ENCODE data around the gene SCAF4.
"Not testable (repeated sequence)": the region's sequence is repeated elsewhere in the genome, so short reads cannot be mapped to it uniquely, and the experiment has no call there.

The SCAF4 gene

GRCh38 chr21:31644643-31645042, 87.3 kb downstream of the SCAF4 start:
- Mint-ChIP-seq H3K4me3 (no peak overlapping the region), H3K36me3 (ENCODE audit: low read depth) (peaks cover 7% of the 10 kb centered on the region), H3K27ac (no peak overlapping the region), H3K27me3 (ENCODE audit: low read depth, poor library complexity) (peaks cover 6% of the 10 kb centered on the region), H3K4me1 (no peaks in the 10 kb centered on the region), H3K9me3 (peaks cover 19% of the 10 kb centered on the region)
- DNase-seq = no peak
- no peak for TF ChIP-seq CTCF (IDR thresholded peaks at IDR 0.05)

- no peak overlapping the region for H3K4me3 Mint-ChIP-seq
- peaks cover 32% of the 10 kb centered on the region for H3K9me3 Mint-ChIP-seq
- no peak overlapping the region for H3K27ac Mint-ChIP-seq
- peaks cover 18% of the 10 kb centered on the region for H3K36me3 Mint-ChIP-seq (ENCODE audit: low read depth)
- no peak for DNase-seq
- H3K4me1 Mint-ChIP-seq = no peaks in the 10 kb centered on the region
- TF ChIP-seq CTCF (IDR thresholded peaks at IDR 0.05) = no peak
- H3K27me3 Mint-ChIP-seq (ENCODE audit: low read depth, poor library complexity) = peaks cover 4% of the 10 kb centered on the region
These were observed 90.4 kb downstream of the SCAF4 start for GRCh38 chr21:31641416-31641922.

- peaks cover 8% of the 10 kb centered on the region for H3K27me3 Mint-ChIP-seq (ENCODE audit: low read depth, poor library complexity)
- no peak overlapping the region for H3K4me3 Mint-ChIP-seq
- peaks cover 38% of the 10 kb centered on the region for H3K9me3 Mint-ChIP-seq
- peaks cover 24% of the 10 kb centered on the region for H3K36me3 Mint-ChIP-seq (ENCODE audit: low read depth)
- no peak for TF ChIP-seq CTCF (IDR thresholded peaks at IDR 0.05)
- DNase-seq = no peak
- no peak overlapping the region for H3K27ac Mint-ChIP-seq
- no peaks in the 10 kb centered on the region for H3K4me1 Mint-ChIP-seq
These were observed 95.0 kb downstream of the SCAF4 start for GRCh38 chr21:31636874-31637273.

- Mint-ChIP-seq H3K9me3 (peaks cover 32% of the 10 kb centered on the region), H3K27me3 (ENCODE audit: low read depth, poor library complexity) (peaks cover 8% of the 10 kb centered on the region), H3K4me1 (peaks cover 3% of the 10 kb centered on the region), H3K4me3 (no peak overlapping the region), H3K36me3 (ENCODE audit: low read depth) (peaks cover 21% of the 10 kb centered on the region), H3K27ac (no peak overlapping the region)
- DNase-seq = no peak
- no peak for TF ChIP-seq CTCF (IDR thresholded peaks at IDR 0.05)
These were observed 96.9 kb downstream of the SCAF4 start for GRCh38 chr21:31634993-31635392.

GRCh38 chr21:31631881-31632280, 100.0 kb downstream of the SCAF4 start:
- H3K27me3 Mint-ChIP-seq (ENCODE audit: low read depth, poor library complexity); DNase-seq; H3K4me3 Mint-ChIP-seq; H3K27ac Mint-ChIP-seq: not testable (repeated sequence)
- Mint-ChIP-seq H3K4me1 (peaks cover 11% of the 10 kb centered on the region), H3K36me3 (ENCODE audit: low read depth) (peaks cover 14% of the 10 kb centered on the region), H3K9me3 (peaks cover 12% of the 10 kb centered on the region)

GRCh38 chr21:31629972-31630711, 101.8 kb downstream of the SCAF4 start:
- peaks cover 11% of the 10 kb centered on the region for H3K4me1 Mint-ChIP-seq
- DNase-seq = no peak
- no peak overlapping the region for H3K27ac Mint-ChIP-seq
- H3K4me3 Mint-ChIP-seq = no peak overlapping the region
- H3K36me3 Mint-ChIP-seq (ENCODE audit: low read depth) = peaks cover 8% of the 10 kb centered on the region
- peaks cover 6% of the 10 kb centered on the region for H3K27me3 Mint-ChIP-seq (ENCODE audit: low read depth, poor library complexity)
- peaks cover 5% of the 10 kb centered on the region for H3K9me3 Mint-ChIP-seq
- no peak for TF ChIP-seq CTCF (IDR thresholded peaks at IDR 0.05)
